Tibial nerve (tissue), 4 donors: ENCODE measurements around the gene PCED1B. TPM values are rescaled to one million over a fixed set of nuclear protein-coding genes. Genes with fewer than 3 reads are reported as not detected.

ENCODE experiments used
- DNase-seq, 2 donors: peaks; one replicate each; pipeline ENCODE4 v3.0.0-alpha.2; 2019; ENCODE audit warnings: low spot score in 2 of 2
- H3K27ac ChIP-seq, 4 donors: fragments of 200-600 bp; sonication (generic) in 3 of 4; one replicate each; pipeline ENCODE4 v1.5.1; 2017 to 2019; ENCODE audit warnings: mild to moderate bottlenecking in 1 of 4
- H3K27me3 ChIP-seq, 2 donors: fragments of 200-600 bp; sonication (generic) in 1 of 2; one replicate each; pipeline versions ENCODE4 v1.5.1 to v1.6.0; 2017 to 2019
- H3K36me3 ChIP-seq, 3 donors: fragments of 200-600 bp; sonication (generic); one replicate each; pipeline ENCODE4 v1.5.1; 2018 to 2019
- H3K4me1 ChIP-seq, 4 donors: fragments of 200-600 bp; sonication (generic) in 3 of 4; one replicate each; pipeline ENCODE4 v1.5.1; 2017 to 2019
- H3K4me3 ChIP-seq, 4 donors: fragments of 200-600 bp; sonication (generic) in 3 of 4; one replicate each; pipeline ENCODE4 v1.5.1; 2017 to 2019; ENCODE audit warnings: mild to moderate bottlenecking in 1 of 4, moderate library complexity in 1 of 4
- H3K9me3 ChIP-seq, 4 donors: fragments of 200-600 bp; sonication (generic) in 3 of 4; one replicate each; pipeline ENCODE4 v1.5.1; 2017 to 2019
- EP300 ChIP-seq, 2 donors: sonication (generic); formaldehyde crosslinking; IDR thresholded peaks; one replicate each; pipeline ENCODE4 v1.6.1; 2017; ENCODE audit warnings: antibody characterized with exemption in 2 of 2, mild to moderate bottlenecking in 1 of 2
- POLR2A ChIP-seq, 2 donors: fragments of 450-650 bp; IDR thresholded peaks; one replicate each; pipeline ENCODE4 v1.6.1; 2017; ENCODE audit warnings: antibody characterized with exemption in 2 of 2, mild to moderate bottlenecking in 2 of 2, moderate library complexity in 2 of 2
- WGBS, 2 donors: methylation state at CpG; one replicate each; pipeline ENCODE4 v1.1.5; 2018; 5-methylcytosine and 5-hydroxymethylcytosine counted together
- total RNA-seq, 4 donors: library from RNA; depleted of rRNA; stranded (reverse); fragments of >200 nt; gene quantifications; one replicate each; pipeline ENCODE4 v1.1.0, GENCODE V29; 2016
- TF ChIP-seq, protein P1 (sequence below), 5 experiments: fragments of 200-600 bp in 3 of 5; fragments of 450-650 bp in 2 of 5; sonication (generic) in 3 of 5; IDR thresholded peaks; one replicate each; pipeline ENCODE4 v1.5.1; 2016 to 2019; ENCODE audit warnings: antibody characterized with exemption in 5 of 5, mild to moderate bottlenecking in 3 of 5, moderate library complexity in 2 of 5

The PCED1B gene
- total RNA-seq, 4 donors from 2014 or later = 0.90 to 2.9 (median 2.2) TPM; not detected in 1

DNA sequence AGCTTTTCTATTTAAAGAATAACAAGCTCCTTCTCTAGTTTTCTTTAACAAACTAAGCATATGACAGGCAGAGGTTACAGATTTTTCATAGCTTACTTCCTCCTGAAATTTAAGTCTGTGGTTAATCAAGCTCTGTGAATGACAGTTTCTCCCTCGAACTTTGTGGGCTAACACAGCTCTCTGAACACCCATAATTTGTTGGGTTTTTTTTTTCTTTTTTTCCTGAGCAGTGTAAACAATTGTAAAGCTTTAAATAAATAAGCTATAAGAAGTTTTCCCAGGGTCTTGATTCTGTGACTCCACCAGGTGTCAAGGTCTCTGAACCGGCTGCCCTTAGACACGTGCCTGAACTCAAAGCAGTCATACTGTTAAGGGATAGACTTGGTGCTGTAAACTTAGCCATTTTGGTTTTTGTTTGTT, 128.4 kb downstream of the PCED1B start:
- DNase-seq = no peak
- TF ChIP-seq POLR2A (IDR thresholded peaks at IDR 0.05) = no peak
- TF ChIP-seq EP300 (IDR thresholded peaks at IDR 0.05) = no peak
- TF ChIP-seq, protein P1, sequence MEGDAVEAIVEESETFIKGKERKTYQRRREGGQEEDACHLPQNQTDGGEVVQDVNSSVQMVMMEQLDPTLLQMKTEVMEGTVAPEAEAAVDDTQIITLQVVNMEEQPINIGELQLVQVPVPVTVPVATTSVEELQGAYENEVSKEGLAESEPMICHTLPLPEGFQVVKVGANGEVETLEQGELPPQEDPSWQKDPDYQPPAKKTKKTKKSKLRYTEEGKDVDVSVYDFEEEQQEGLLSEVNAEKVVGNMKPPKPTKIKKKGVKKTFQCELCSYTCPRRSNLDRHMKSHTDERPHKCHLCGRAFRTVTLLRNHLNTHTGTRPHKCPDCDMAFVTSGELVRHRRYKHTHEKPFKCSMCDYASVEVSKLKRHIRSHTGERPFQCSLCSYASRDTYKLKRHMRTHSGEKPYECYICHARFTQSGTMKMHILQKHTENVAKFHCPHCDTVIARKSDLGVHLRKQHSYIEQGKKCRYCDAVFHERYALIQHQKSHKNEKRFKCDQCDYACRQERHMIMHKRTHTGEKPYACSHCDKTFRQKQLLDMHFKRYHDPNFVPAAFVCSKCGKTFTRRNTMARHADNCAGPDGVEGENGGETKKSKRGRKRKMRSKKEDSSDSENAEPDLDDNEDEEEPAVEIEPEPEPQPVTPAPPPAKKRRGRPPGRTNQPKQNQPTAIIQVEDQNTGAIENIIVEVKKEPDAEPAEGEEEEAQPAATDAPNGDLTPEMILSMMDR (IDR thresholded peaks at IDR 0.05) = no peak
- Histone ChIP-seq H3K27me3 (no peaks in the 10 kb centered on the region), H3K4me3 (no peak overlapping the region), H3K9me3 (no peaks in the 10 kb centered on the region), H3K4me1 (peaks cover 0 to 19% (median 0%) of the 10 kb centered on the region in 4 donors), H3K27ac (peak overlapping the region in 1 of 4 donors; percentile 53), H3K36me3 (no peaks in the 10 kb centered on the region)
- 49 to 51% methylated on average over 3 of the region's 3 CpGs for WGBS, 2 donors

GRCh38 chr12:47209014-47209413, 129.6 kb downstream of the PCED1B start:
- WGBS, 2 donors = 90 to 93% methylated on average over 6 of the region's 6 CpGs
- H3K9me3 ChIP-seq = no peaks in the 10 kb centered on the region
- DNase-seq = no peak
- peaks cover 0 to 19% (median 6%) of the 10 kb centered on the region in 4 donors for H3K4me1 ChIP-seq
- no peaks in the 10 kb centered on the region for H3K36me3 ChIP-seq
- no peaks in the 10 kb centered on the region for H3K27me3 ChIP-seq
- no peak overlapping the region for H3K4me3 ChIP-seq
- peak overlapping the region in 1 of 4 donors; percentile 53 for H3K27ac ChIP-seq
- TF ChIP-seq POLR2A (IDR thresholded peaks at IDR 0.05) (no peak), EP300 (IDR thresholded peaks at IDR 0.05) (no peak)
- TF ChIP-seq, protein P1 (IDR thresholded peaks at IDR 0.05) = no peak

DNA sequence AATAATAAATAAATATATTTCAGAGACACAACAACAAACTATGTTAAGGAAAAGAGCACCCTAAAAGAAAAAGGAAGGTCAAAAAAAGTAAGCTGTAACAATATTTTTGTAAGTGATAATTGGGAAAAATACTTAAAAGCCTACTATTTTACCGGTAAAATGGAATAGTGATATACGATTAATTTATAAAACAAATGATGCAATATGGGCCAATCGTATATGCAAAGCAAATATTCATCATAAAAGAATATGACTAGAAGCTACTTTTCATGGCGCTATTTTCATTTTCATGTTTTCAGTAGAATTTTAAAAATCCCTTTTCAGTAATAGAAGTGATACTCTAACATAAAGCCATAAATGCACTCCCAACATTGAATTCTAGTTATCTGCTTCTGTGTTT, 131.4 kb downstream of the PCED1B start:
- no peak overlapping the region for H3K4me3 ChIP-seq
- WGBS, 2 donors = 92 to 98% methylated on average over 4 of the region's 4 CpGs
- DNase-seq = no peak
- H3K36me3 ChIP-seq = no peaks in the 10 kb centered on the region
- TF ChIP-seq, protein P1 (IDR thresholded peaks at IDR 0.05) = no peak
- no peak for TF ChIP-seq EP300 (IDR thresholded peaks at IDR 0.05)
- TF ChIP-seq POLR2A (IDR thresholded peaks at IDR 0.05) = no peak
- no peaks in the 10 kb centered on the region for H3K27me3 ChIP-seq
- H3K4me1 ChIP-seq = peaks cover 0 to 19% (median 6%) of the 10 kb centered on the region in 4 donors
- no peaks in the 10 kb centered on the region for H3K9me3 ChIP-seq
- no peak overlapping the region for H3K27ac ChIP-seq

GRCh38 chr12:47212701-47213039, 133.2 kb downstream of the PCED1B start:
- TF ChIP-seq POLR2A (IDR thresholded peaks at IDR 0.05) (no peak), EP300 (IDR thresholded peaks at IDR 0.05) (no peak)
- TF ChIP-seq, protein P1 (IDR thresholded peaks at IDR 0.05) = no peak
- no peaks in the 10 kb centered on the region for H3K9me3 ChIP-seq
- no peaks in the 10 kb centered on the region for H3K36me3 ChIP-seq
- no peak overlapping the region for H3K27ac ChIP-seq
- peaks cover 0 to 8% (median 5%) of the 10 kb centered on the region in 4 donors for H3K4me1 ChIP-seq
- no peak for DNase-seq
- no peak overlapping the region for H3K4me3 ChIP-seq
- H3K27me3 ChIP-seq = no peaks in the 10 kb centered on the region

GRCh38 chr12:47213396-47213795, 134.0 kb downstream of the PCED1B start:
- H3K27ac ChIP-seq = peak overlapping the region in 1 of 4 donors; percentile 38
- no peak for DNase-seq
- H3K36me3 ChIP-seq = no peaks in the 10 kb centered on the region
- no peak overlapping the region for H3K4me3 ChIP-seq
- no peaks in the 10 kb centered on the region for H3K9me3 ChIP-seq
- H3K4me1 ChIP-seq = peaks cover 0 to 8% (median 3%) of the 10 kb centered on the region in 4 donors
- H3K27me3 ChIP-seq = no peaks in the 10 kb centered on the region
- 60 to 63% methylated on average over 3 of the region's 3 CpGs for WGBS, 2 donors
- TF ChIP-seq, protein P1 (IDR thresholded peaks at IDR 0.05) = no peak
- TF ChIP-seq POLR2A (IDR thresholded peaks at IDR 0.05) (no peak), EP300 (IDR thresholded peaks at IDR 0.05) (no peak)
